ENCODE data around the gene CTNNA3. TPM values are rescaled to one million over a fixed set of nuclear protein-coding genes. Genes with fewer than 3 reads are reported as not detected.

Gene CTNNA3
- total RNA-seq, 1 donor from 2014 or later: 0.30 TPM

DNA sequence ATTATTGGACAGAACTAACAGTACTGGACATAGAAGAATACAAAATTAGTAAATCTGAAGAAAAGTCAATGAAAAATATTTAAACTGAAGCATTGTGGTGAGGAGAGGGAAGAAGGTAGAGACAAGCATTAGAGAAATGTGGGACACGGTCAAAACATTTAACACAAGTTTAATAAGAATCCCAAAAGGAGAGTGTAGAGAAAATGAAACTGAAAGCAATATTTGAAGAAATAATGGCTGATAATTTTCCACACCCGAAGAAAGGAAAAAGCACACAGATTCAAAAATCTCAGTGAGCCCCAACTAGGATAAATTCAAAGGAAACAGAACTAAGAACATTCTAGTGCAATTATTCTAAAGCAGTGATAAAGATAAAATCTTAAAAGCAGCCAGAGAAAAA, 896.5 kb downstream of the CTNNA3 start:
- H3K9me3 Mint-ChIP-seq (ENCODE audit: unreplicated experiment): peaks cover 3% of the 10 kb centered on the region
- DNase-seq (ENCODE audit: extremely low spot score, unreplicated experiment): no peak
- peaks cover 2% of the 10 kb centered on the region for H3K36me3 Mint-ChIP-seq (ENCODE audit: unreplicated experiment)
- peak overlapping the region; percentile 63 for H3K4me3 Mint-ChIP-seq (ENCODE audit: unreplicated experiment)
- H3K27ac Mint-ChIP-seq (ENCODE audit: unreplicated experiment): peak overlapping the region; percentile 80
- TF ChIP-seq, protein P1, sequence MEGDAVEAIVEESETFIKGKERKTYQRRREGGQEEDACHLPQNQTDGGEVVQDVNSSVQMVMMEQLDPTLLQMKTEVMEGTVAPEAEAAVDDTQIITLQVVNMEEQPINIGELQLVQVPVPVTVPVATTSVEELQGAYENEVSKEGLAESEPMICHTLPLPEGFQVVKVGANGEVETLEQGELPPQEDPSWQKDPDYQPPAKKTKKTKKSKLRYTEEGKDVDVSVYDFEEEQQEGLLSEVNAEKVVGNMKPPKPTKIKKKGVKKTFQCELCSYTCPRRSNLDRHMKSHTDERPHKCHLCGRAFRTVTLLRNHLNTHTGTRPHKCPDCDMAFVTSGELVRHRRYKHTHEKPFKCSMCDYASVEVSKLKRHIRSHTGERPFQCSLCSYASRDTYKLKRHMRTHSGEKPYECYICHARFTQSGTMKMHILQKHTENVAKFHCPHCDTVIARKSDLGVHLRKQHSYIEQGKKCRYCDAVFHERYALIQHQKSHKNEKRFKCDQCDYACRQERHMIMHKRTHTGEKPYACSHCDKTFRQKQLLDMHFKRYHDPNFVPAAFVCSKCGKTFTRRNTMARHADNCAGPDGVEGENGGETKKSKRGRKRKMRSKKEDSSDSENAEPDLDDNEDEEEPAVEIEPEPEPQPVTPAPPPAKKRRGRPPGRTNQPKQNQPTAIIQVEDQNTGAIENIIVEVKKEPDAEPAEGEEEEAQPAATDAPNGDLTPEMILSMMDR (IDR thresholded peaks at IDR 0.05): no peak
- peaks cover 28% of the 10 kb centered on the region for H3K4me1 Mint-ChIP-seq (ENCODE audit: unreplicated experiment)
- H3K27me3 Mint-ChIP-seq (ENCODE audit: unreplicated experiment): no peaks in the 10 kb centered on the region

DNA sequence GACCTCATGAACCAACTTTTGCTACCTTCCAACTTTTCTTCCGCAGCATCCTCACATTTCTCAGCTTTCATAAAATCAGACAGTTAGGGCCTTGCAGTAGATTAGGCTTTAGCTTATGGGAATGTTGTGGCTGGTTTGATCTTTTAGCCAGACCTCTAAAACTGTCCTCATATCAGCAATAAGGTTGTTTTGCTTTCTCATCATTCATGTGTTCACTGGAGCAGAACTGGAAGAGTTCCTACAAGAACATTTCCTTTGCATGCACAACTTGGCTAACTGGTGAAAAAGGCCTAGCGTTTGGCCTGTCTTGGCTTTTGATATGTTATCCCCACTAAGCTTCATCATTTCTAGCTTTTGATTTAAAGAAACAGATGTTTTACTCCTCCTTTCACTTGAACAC, 900.1 kb downstream of the CTNNA3 start:
- H3K27me3 Mint-ChIP-seq (ENCODE audit: unreplicated experiment): no peaks in the 10 kb centered on the region
- H3K36me3 Mint-ChIP-seq (ENCODE audit: unreplicated experiment): no peaks in the 10 kb centered on the region
- no peak for DNase-seq (ENCODE audit: extremely low spot score, unreplicated experiment)
- H3K4me3 Mint-ChIP-seq (ENCODE audit: unreplicated experiment): no peak overlapping the region
- TF ChIP-seq, protein P1 (IDR thresholded peaks at IDR 0.05): no peak
- peaks cover 15% of the 10 kb centered on the region for H3K4me1 Mint-ChIP-seq (ENCODE audit: unreplicated experiment)
- H3K9me3 Mint-ChIP-seq (ENCODE audit: unreplicated experiment): no peaks in the 10 kb centered on the region
- no peak overlapping the region for H3K27ac Mint-ChIP-seq (ENCODE audit: unreplicated experiment)

DNA sequence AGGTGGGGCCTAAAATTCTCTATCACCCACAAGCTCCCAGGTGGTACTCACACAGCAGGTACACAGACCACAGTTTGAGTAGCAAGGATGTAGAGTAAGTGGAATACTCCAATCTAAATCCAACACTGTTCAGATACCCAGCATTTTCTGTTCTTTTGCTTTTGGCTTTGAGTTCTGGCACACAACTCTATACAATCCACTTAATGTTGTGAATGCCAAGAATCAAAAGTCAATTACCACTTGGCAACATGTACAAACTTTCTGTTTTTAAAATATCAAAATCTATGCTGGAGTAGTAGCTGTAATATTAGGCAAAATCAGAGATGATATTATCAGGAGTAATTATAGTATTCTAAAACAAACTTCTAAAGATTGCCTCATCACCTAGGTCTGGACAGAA, 903.6 kb downstream of the CTNNA3 start:
- TF ChIP-seq, protein P1 (IDR thresholded peaks at IDR 0.05): no peak
- Mint-ChIP-seq H3K27ac (ENCODE audit: unreplicated experiment) (no peak overlapping the region), H3K27me3 (ENCODE audit: unreplicated experiment) (no peaks in the 10 kb centered on the region), H3K9me3 (ENCODE audit: unreplicated experiment) (no peaks in the 10 kb centered on the region), H3K4me1 (ENCODE audit: unreplicated experiment) (peaks cover 2% of the 10 kb centered on the region), H3K36me3 (ENCODE audit: unreplicated experiment) (no peaks in the 10 kb centered on the region), H3K4me3 (ENCODE audit: unreplicated experiment) (no peak overlapping the region)
- DNase-seq (ENCODE audit: extremely low spot score, unreplicated experiment): no peak

DNA sequence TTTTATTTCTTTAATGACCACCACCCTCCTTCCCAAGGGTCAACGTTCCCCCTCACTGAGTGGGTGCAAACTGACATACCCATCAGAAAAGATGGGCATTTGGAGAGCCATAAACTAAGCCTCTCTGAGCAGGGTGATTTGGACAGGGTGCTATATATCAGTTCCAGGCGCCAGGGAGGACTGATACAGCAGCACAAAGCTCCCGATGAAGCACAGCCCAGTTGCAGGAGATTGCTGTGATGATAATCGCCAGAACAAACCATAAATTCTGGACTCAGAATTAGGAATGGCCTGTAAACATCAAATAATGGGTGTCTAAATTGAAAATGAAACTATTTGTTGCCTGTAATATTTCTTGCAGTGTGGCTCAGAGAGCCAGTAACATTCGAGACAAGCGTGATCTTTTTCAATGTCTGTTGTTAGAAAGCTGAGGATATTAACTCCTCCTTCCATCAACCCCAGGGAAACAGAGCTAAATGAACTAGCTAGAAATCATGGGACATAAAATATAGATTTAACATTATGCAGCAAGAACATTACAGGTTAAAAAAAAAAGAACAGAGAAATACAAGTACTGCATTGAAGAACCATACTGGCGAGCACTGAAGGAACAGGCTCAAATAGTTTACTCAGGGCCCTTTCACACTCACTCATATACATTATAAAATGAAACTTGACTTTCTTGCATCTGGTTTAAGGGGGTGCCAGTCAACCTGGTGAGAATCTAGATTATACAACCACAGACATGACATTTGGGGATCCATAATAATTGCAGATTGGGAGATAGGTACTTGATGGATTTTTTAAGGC, 907.6 kb downstream of the CTNNA3 start:
- H3K27me3 Mint-ChIP-seq (ENCODE audit: unreplicated experiment): no peaks in the 10 kb centered on the region
- TF ChIP-seq, protein P1 (IDR thresholded peaks at IDR 0.05): no peak
- no peaks in the 10 kb centered on the region for H3K36me3 Mint-ChIP-seq (ENCODE audit: unreplicated experiment)
- DNase-seq (ENCODE audit: extremely low spot score, unreplicated experiment): no peak
- no peak overlapping the region for H3K27ac Mint-ChIP-seq (ENCODE audit: unreplicated experiment)
- H3K4me3 Mint-ChIP-seq (ENCODE audit: unreplicated experiment): no peak overlapping the region
- peaks cover 6% of the 10 kb centered on the region for H3K4me1 Mint-ChIP-seq (ENCODE audit: unreplicated experiment)
- no peaks in the 10 kb centered on the region for H3K9me3 Mint-ChIP-seq (ENCODE audit: unreplicated experiment)

DNA sequence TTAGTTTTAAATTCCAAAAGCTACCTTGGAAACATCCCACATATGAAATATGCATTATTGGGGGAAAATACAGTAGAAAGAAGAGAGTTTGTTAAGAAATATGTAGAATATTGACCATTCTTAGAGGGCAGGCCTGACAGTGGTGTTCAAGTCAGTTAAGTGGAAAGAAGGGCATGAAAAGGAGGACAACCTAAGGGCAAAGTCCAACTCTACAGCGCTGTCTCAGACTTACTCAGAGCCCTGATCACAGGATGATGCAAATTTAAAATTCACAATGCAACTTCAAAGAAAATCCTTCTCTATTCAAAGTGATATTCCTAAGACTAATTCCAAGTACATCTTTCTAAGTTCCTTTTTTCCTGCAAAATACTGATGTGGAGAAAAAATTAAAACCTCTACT, 909.3 kb downstream of the CTNNA3 start:
- Mint-ChIP-seq H3K4me3 (ENCODE audit: unreplicated experiment) (no peak overlapping the region), H3K27me3 (ENCODE audit: unreplicated experiment) (no peaks in the 10 kb centered on the region), H3K27ac (ENCODE audit: unreplicated experiment) (no peak overlapping the region), H3K4me1 (ENCODE audit: unreplicated experiment) (peaks cover 9% of the 10 kb centered on the region), H3K36me3 (ENCODE audit: unreplicated experiment) (no peaks in the 10 kb centered on the region), H3K9me3 (ENCODE audit: unreplicated experiment) (no peaks in the 10 kb centered on the region)
- no peak for DNase-seq (ENCODE audit: extremely low spot score, unreplicated experiment)
- TF ChIP-seq, protein P1 (IDR thresholded peaks at IDR 0.05): no peak
